ENCODE data around the gene GPC4.

The GPC4 gene

DNA sequence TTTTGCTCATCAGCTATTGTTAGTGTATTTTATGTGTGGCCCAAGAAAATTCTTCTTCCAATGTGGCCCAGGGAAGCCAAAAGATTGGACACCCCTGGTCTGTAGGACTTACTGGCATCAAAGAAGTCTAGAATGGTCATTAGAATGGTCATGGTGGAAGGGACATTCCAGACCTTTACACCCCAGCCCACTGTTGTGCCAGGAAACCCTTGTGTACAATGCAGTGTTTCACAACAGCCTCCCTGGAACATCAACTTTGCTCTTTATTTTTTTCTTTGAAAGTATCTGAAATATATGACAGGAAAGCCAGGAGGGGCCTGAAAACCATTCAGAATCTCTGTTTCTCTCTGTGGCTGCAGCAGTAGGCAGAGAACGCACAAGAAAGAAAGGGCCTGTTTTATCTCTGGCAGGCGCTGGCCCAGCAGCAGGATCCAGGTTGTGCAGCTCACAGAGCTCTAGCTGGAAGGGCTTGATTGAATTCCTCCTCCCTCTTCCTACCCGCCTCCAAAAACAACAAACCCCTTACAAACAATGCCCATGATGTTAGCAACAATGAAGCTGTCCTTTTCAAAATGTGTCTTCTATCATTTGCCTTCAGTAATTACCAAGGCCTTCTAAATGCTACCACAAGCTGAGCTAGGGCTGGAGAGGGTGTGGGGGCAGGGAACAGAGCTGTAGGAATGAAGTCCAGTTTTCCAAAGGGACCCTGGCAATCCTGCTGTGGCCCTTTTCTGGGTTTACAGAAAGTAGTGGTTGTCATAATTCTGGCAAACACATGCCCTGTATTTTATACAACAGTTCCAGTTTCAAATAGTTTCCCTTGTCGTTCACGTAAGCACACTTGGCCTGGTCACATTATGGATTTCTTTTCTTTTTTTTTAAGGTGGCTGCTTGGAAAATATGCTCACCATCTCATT, 164.8 kb downstream of the GPC4 start:
- TF ChIP-seq, protein P1, sequence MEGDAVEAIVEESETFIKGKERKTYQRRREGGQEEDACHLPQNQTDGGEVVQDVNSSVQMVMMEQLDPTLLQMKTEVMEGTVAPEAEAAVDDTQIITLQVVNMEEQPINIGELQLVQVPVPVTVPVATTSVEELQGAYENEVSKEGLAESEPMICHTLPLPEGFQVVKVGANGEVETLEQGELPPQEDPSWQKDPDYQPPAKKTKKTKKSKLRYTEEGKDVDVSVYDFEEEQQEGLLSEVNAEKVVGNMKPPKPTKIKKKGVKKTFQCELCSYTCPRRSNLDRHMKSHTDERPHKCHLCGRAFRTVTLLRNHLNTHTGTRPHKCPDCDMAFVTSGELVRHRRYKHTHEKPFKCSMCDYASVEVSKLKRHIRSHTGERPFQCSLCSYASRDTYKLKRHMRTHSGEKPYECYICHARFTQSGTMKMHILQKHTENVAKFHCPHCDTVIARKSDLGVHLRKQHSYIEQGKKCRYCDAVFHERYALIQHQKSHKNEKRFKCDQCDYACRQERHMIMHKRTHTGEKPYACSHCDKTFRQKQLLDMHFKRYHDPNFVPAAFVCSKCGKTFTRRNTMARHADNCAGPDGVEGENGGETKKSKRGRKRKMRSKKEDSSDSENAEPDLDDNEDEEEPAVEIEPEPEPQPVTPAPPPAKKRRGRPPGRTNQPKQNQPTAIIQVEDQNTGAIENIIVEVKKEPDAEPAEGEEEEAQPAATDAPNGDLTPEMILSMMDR (conservative IDR thresholded peaks at IDR 0.05; ENCODE audit: low read depth, low read length), result no peak
- peak; percentile 33 for DNase-seq (ENCODE audit: low read depth)
- H3K4me3 ChIP-seq (ENCODE audit: low read depth, low read length), result no peak overlapping the region

Measured in choroid plexus epithelial cell (primary cell).